ENCODE measurements around the gene ISG20L2.

Gene ISG20L2

GRCh38 chr1:156747742-156748669, 19.4 kb upstream of the ISG20L2 start:
- in situ Hi-C loops (cut with HindIII; ENCODE audit: low sequenced_read_pairs), result no loop called here
- no peak for DNase-seq (ENCODE audit: low read depth)
- TF ChIP-seq, protein P1, sequence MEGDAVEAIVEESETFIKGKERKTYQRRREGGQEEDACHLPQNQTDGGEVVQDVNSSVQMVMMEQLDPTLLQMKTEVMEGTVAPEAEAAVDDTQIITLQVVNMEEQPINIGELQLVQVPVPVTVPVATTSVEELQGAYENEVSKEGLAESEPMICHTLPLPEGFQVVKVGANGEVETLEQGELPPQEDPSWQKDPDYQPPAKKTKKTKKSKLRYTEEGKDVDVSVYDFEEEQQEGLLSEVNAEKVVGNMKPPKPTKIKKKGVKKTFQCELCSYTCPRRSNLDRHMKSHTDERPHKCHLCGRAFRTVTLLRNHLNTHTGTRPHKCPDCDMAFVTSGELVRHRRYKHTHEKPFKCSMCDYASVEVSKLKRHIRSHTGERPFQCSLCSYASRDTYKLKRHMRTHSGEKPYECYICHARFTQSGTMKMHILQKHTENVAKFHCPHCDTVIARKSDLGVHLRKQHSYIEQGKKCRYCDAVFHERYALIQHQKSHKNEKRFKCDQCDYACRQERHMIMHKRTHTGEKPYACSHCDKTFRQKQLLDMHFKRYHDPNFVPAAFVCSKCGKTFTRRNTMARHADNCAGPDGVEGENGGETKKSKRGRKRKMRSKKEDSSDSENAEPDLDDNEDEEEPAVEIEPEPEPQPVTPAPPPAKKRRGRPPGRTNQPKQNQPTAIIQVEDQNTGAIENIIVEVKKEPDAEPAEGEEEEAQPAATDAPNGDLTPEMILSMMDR (IDR thresholded peaks at IDR 0.05; ENCODE audit: low read depth, low read length, missing control alignments), result no peak
- H3K4me3 ChIP-seq (ENCODE audit: low read depth, low read length), result peak overlapping the region; percentile 94

DNA sequence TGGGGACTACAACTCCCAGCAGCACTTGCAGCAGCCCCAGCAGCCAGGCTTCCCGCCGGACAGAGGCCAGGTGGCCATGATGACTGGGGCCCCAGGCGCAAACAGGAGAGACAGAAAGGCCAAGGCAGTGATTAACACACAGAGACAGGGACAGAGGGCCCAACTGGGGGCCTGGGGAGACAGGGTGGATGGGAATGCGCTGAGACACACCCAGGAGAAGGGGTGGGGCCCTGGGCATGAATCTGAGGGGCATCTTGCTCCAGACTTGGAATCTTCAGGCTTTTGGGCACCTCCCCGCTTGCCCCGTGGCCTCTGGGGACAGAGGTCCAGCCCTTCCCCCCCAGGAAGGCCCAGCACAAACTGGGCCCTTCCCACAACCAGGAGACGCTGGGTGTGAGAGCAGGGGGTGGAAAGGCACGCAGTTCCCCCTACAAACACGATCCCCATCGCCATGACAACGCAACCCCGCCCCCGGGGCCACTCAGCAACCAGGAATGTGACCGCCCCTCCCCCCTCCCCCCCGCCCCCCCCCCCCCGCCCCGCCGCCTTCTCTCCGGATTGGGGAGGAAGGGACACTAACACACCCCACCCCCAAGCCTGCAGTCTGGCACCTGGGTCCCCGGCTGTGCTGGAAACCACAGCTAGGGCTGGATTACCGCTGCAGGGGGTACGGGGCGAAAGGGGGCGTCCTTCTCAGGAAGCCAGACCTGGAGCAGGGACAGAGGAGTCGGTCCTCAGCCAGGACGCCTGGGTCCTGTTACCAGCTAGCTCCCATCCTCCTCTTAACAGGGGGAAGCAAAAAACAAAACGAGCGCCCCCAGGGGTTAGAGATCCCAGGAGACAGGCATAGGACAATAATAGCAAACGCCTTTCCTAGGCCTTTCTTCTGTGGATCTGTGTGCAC, 18.4 kb upstream of the ISG20L2 start:
- DNase-seq (ENCODE audit: low read depth), result peak; percentile 82
- peak overlapping the region; percentile 94 for H3K4me3 ChIP-seq (ENCODE audit: low read depth, low read length)
- TF ChIP-seq, protein P1 (IDR thresholded peaks at IDR 0.05; ENCODE audit: low read depth, low read length, missing control alignments), result peak; percentile 42
- in situ Hi-C loops (cut with HindIII; ENCODE audit: low sequenced_read_pairs), result no loop called here

DNA sequence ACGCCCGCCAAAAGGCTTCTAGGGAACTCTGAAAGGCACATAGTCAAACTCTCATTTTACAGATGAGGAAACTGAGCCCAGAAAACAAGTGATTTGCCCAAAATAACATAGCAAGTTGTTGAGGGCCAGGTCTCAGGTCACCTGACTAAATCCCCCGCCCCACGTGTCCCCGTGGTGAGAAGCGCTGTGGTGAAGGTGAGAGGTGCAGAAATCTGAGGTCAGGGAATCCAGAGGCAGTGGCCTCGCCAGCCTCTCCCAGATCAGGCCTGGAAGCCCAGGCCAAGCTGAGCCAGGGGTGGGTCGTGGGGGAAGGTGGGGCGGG, 17.8 kb upstream of the ISG20L2 start:
- H3K4me3 ChIP-seq (ENCODE audit: low read depth, low read length), result peak overlapping the region; percentile 94
- in situ Hi-C loops (cut with HindIII; ENCODE audit: low sequenced_read_pairs), result no loop called here
- DNase-seq (ENCODE audit: low read depth), result no peak
- TF ChIP-seq, protein P1 (IDR thresholded peaks at IDR 0.05; ENCODE audit: low read depth, low read length, missing control alignments), result no peak

DNA sequence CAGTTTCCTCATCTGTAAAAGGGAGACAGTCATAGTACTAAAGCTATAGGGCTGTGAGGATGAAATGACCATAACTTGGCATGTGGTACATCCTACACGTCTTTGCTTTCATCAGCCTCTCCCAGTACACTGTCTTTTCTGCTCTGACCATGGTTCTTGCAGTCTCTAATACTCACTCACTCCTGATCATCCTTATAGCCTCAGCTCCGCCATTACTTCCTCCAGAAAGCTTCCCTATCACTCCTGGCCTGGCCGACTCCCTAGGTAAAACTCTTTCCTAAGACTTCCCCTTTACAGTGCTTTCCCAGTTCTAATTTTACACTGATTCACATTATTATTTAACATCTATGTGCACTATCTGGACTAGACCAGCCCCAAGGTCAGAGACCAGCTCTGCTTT, 17.3 kb upstream of the ISG20L2 start:
- DNase-seq (ENCODE audit: low read depth), result no peak
- TF ChIP-seq, protein P1 (IDR thresholded peaks at IDR 0.05; ENCODE audit: low read depth, low read length, missing control alignments), result no peak
- no peak overlapping the region for H3K4me3 ChIP-seq (ENCODE audit: low read depth, low read length)
- in situ Hi-C loops (cut with HindIII; ENCODE audit: low sequenced_read_pairs), result no loop called here

DNA sequence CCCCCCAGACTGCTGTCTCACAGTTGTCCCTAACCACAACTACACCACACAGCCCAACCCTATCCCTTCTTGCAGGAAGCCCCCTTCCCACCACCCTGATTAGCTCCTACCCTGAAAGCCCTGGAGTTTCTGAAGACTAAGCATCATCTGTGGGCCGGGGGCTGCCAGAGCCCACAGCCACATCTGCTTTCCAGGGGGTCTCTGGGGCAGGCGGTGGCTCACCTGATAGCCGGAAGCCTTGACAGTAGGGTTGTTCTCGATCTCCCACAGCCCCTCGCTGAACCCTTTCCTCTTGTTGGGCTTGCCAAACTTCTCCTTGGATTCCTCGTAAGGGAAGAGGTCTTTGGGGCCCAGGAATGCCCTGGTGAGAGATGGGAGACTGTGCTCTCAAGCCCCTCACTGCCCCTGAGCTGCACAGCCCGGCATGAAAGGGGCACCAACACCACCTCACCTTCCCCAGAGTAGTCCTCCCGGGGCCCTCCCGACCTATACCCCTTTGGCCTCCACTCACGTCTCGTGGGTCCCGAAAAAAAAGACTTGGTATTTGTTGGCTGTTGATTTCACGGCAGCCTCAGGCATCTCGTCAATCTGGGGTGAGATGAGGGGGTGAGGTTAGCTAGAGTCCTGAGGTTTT, 16.3 kb upstream of the ISG20L2 start:
- no peak overlapping the region for H3K4me3 ChIP-seq (ENCODE audit: low read depth, low read length)
- TF ChIP-seq, protein P1 (IDR thresholded peaks at IDR 0.05; ENCODE audit: low read depth, low read length, missing control alignments), result no peak
- in situ Hi-C loops (cut with HindIII; ENCODE audit: low sequenced_read_pairs), result no loop called here
- DNase-seq (ENCODE audit: low read depth), result no peak

DNA sequence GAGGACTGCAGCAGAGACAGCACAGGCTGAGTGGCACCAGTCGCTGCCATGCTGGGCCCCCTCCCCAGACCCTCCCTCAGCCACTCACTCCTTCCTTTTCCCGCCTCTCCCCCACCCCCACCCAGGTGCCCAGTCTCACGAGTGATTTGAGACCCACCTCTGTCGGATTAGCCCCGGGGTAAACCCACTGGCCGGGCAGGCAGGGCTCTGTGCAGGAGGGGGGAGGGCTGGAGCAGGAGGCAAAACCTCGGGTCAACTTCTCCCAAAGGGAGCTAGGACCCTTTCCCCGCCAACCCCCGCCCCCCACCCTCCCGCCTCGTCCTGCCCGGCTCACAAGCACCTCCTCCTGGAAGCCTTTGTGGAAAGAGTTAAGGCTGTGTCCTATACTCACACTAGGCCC, 15.8 kb upstream of the ISG20L2 start:
- no peak overlapping the region for H3K4me3 ChIP-seq (ENCODE audit: low read depth, low read length)
- in situ Hi-C loops (cut with HindIII; ENCODE audit: low sequenced_read_pairs), result no loop called here
- TF ChIP-seq, protein P1 (IDR thresholded peaks at IDR 0.05; ENCODE audit: low read depth, low read length, missing control alignments), result no peak
- no peak for DNase-seq (ENCODE audit: low read depth)

All from astrocyte of the cerebellum (primary cell).